ENCODE measurements around the gene SLX9.
"Not testable (repeated sequence)": the region's sequence is repeated elsewhere in the genome, so short reads cannot be mapped to it uniquely, and the experiment has no call there.

Gene SLX9

GRCh38 chr21:44902268-44903049, 37.4 kb upstream of the SLX9 start:
- no peak for DNase-seq (ENCODE audit: low read depth)

- no peak for DNase-seq (ENCODE audit: low read depth)
Observed at GRCh38 chr21:44903050-44903685, 36.7 kb upstream of the SLX9 start.

GRCh38 chr21:44903689-44904088, 36.1 kb upstream of the SLX9 start:
- no peak for DNase-seq (ENCODE audit: low read depth)

GRCh38 chr21:44904141-44904923, 35.5 kb upstream of the SLX9 start:
- no peak for DNase-seq (ENCODE audit: low read depth)

- DNase-seq (ENCODE audit: low read depth): no peak
Observed at GRCh38 chr21:44905016-44905727, 34.7 kb upstream of the SLX9 start.

- DNase-seq (ENCODE audit: low read depth): no peak
Observed at GRCh38 chr21:44905728-44906090, 34.1 kb upstream of the SLX9 start.

GRCh38 chr21:44907225-44907965, 32.4 kb upstream of the SLX9 start:
- DNase-seq (ENCODE audit: low read depth): no peak

GRCh38 chr21:44907966-44908895, 31.6 kb upstream of the SLX9 start:
- no peak for DNase-seq (ENCODE audit: low read depth)

GRCh38 chr21:44908908-44909307, 30.9 kb upstream of the SLX9 start:
- no peak for DNase-seq (ENCODE audit: low read depth)

- no peak for DNase-seq (ENCODE audit: low read depth)
Observed at GRCh38 chr21:44909719-44910118, 30.1 kb upstream of the SLX9 start.

GRCh38 chr21:44910229-44911067, 29.4 kb upstream of the SLX9 start:
- DNase-seq (ENCODE audit: low read depth): no peak

- DNase-seq (ENCODE audit: low read depth): no peak
Observed at GRCh38 chr21:44911068-44911383, 28.8 kb upstream of the SLX9 start.

GRCh38 chr21:44911384-44912157, 28.3 kb upstream of the SLX9 start:
- DNase-seq (ENCODE audit: low read depth): no peak

GRCh38 chr21:44912158-44912473, 27.7 kb upstream of the SLX9 start:
- DNase-seq (ENCODE audit: low read depth): no peak

- not testable (repeated sequence) for DNase-seq (ENCODE audit: low read depth)
Observed at GRCh38 chr21:44912506-44913412, 27.1 kb upstream of the SLX9 start.

- DNase-seq (ENCODE audit: low read depth): no peak
Observed at GRCh38 chr21:44913425-44914175, 26.2 kb upstream of the SLX9 start.

GRCh38 chr21:44914176-44914874, 25.5 kb upstream of the SLX9 start:
- no peak for DNase-seq (ENCODE audit: low read depth)
